H9 (cell line): Measurements from ENCODE around the gene CAGE1. TPM values are rescaled to one million over a fixed set of nuclear protein-coding genes. Genes with fewer than 3 reads are reported as not detected.

Experiments
- DNase-seq: peaks from one replicate; pipeline ENCODE4 v3.0.0-alpha.2; 2017
- H2AFZ ChIP-seq: one replicate; pipeline ENCODE4 v1.6.1; 2013; ENCODE audit warnings: mild to moderate bottlenecking, low read length, control low read depth, moderate library complexity
- H2AK5ac ChIP-seq: 2 replicates; pipeline ENCODE4 v1.6.1; 2013; ENCODE audit warnings: low read length, control low read depth, mixed read lengths; ENCODE audit not compliant: insufficient read length
- H2BK120ac ChIP-seq: one replicate; pipeline ENCODE4 v1.6.1; 2013; ENCODE audit warnings: low read depth, mild to moderate bottlenecking, low read length, control low read depth, inconsistent platforms; ENCODE audit not compliant: poor library complexity, severe bottlenecking
- H2BK12ac ChIP-seq: 2 replicates; pipeline ENCODE4 v1.6.1; 2013; ENCODE audit warnings: low read length, control low read depth, mixed read lengths, low read depth; ENCODE audit not compliant: insufficient read length
- H2BK15ac ChIP-seq: 2 replicates; pipeline ENCODE4 v1.6.1; 2013; ENCODE audit warnings: low read depth, low read length, control low read depth
- H2BK20ac ChIP-seq: one replicate; pipeline ENCODE4 v1.6.1; 2013; ENCODE audit warnings: low read depth, mild to moderate bottlenecking, low read length, control low read depth, inconsistent platforms; ENCODE audit not compliant: poor library complexity, severe bottlenecking
- H2BK5ac ChIP-seq: 2 replicates; pipeline ENCODE4 v1.6.1; 2013; ENCODE audit warnings: low read length, control low read depth, mixed read lengths; ENCODE audit not compliant: insufficient read length
- H3K14ac ChIP-seq: 2 replicates; pipeline ENCODE4 v1.6.1; 2013; ENCODE audit warnings: low read length, control low read depth; ENCODE audit not compliant: insufficient read depth
- H3K18ac ChIP-seq: 2 replicates; pipeline ENCODE4 v1.6.1; 2013; ENCODE audit warnings: low read depth, mild to moderate bottlenecking, mixed read lengths, low read length, control low read depth; ENCODE audit not compliant: insufficient read length
- H3K23ac ChIP-seq: 2 replicates; pipeline ENCODE4 v1.6.1; 2013; ENCODE audit warnings: low read length, control low read depth, mixed read lengths, low read depth; ENCODE audit not compliant: insufficient read length
- H3K23me2 ChIP-seq: 2 replicates; pipeline ENCODE4 v1.6.1; 2013; ENCODE audit warnings: low read depth, mild to moderate bottlenecking, mixed read lengths, low read length, control low read depth; ENCODE audit not compliant: insufficient read length, poor library complexity, severe bottlenecking
- H3K27ac ChIP-seq: 2 replicates; pipeline ENCODE4 v1.5.1; 2013; ENCODE audit warnings: low read length, control low read depth, mixed read lengths, low read depth; ENCODE audit not compliant: insufficient read length
- H3K27me3 ChIP-seq: 2 replicates; pipeline ENCODE4 v1.6.1; 2013; ENCODE audit warnings: low read length, control low read depth, inconsistent platforms; ENCODE audit not compliant: insufficient read depth
- H3K4ac ChIP-seq: 2 replicates; pipeline ENCODE4 v1.6.1; 2013; ENCODE audit warnings: low read depth, mild to moderate bottlenecking, control low read depth, inconsistent platforms, low read length, moderate library complexity
- H3K4me1 ChIP-seq: 2 replicates; pipeline ENCODE4 v1.6.1; 2013; ENCODE audit warnings: low read length, control low read depth, inconsistent platforms; ENCODE audit not compliant: insufficient read depth
- H3K4me2 ChIP-seq: 2 replicates; pipeline ENCODE4 v1.6.1; 2013; ENCODE audit warnings: low read length, control low read depth, mixed read lengths; ENCODE audit not compliant: insufficient read length, insufficient read depth
- H3K56ac ChIP-seq: 2 replicates; pipeline ENCODE4 v1.6.1; 2013; ENCODE audit warnings: low read depth, mild to moderate bottlenecking, mixed read lengths, low read length, control low read depth; ENCODE audit not compliant: insufficient read length
- H3K79me1 ChIP-seq: 2 replicates; pipeline ENCODE4 v1.6.1; 2013; ENCODE audit warnings: low read depth, mild to moderate bottlenecking, moderate library complexity, low read length, control low read depth, inconsistent platforms; ENCODE audit not compliant: insufficient read depth, poor library complexity, severe bottlenecking
- H3K79me2 ChIP-seq: 2 replicates; pipeline ENCODE4 v1.6.1; 2013; ENCODE audit warnings: low read length, control low read depth, inconsistent platforms; ENCODE audit not compliant: insufficient read depth
- H3K9ac ChIP-seq: 2 replicates; pipeline ENCODE4 v1.6.1; 2013; ENCODE audit warnings: low read length, control low read depth, mixed read lengths; ENCODE audit not compliant: insufficient read length; ENCODE audit errors: extremely low read depth
- H3K9me3 ChIP-seq: one replicate; pipeline ENCODE4 v1.6.1; 2013; ENCODE audit warnings: low read depth, low read length, inconsistent platforms; ENCODE audit not compliant: control insufficient read depth
- H3T11ph ChIP-seq: one replicate; pipeline ENCODE4 v1.6.1; 2013; ENCODE audit warnings: mild to moderate bottlenecking, low read length, control low read depth, inconsistent platforms
- H4K20me1 ChIP-seq: one replicate; pipeline ENCODE4 v1.6.1; 2013; ENCODE audit not compliant: control insufficient read depth, insufficient read length, insufficient read depth
- H4K5ac ChIP-seq: 2 replicates; pipeline ENCODE4 v1.6.1; 2013; ENCODE audit warnings: low read depth, mild to moderate bottlenecking, mixed read lengths, low read length, control low read depth; ENCODE audit not compliant: insufficient read length
- H4K8ac ChIP-seq: replicated peaks from 2 replicates; pipeline ENCODE4 v1.6.1; 2013; ENCODE audit warnings: low read length, control low read depth, mixed read lengths, low read depth; ENCODE audit not compliant: insufficient read length
- H4K91ac ChIP-seq: 2 replicates; pipeline ENCODE4 v1.6.1; 2013; ENCODE audit warnings: low read depth, mild to moderate bottlenecking, moderate library complexity, mixed read lengths, low read length, control low read depth; ENCODE audit not compliant: insufficient read length
- H3K27ac Mint-ChIP-seq, 3 experiments: 2 replicates in 2 of 3; 3 replicates in 1 of 3; pipeline ENCODE4 v1.8.0; 2020 to 2021; ENCODE audit warnings: mixed read lengths in 3 of 3, mild to moderate bottlenecking in 1 of 3, moderate library complexity in 1 of 3
- H3K27me3 Mint-ChIP-seq: 2 replicates; pipeline ENCODE4 v1.8.0; 2021; ENCODE audit warnings: low read depth, mild to moderate bottlenecking, moderate library complexity, mixed read lengths
- H3K36me3 Mint-ChIP-seq, 3 experiments: 2 replicates in 2 of 3; 3 replicates in 1 of 3; pipeline ENCODE4 v1.8.0; 2020 to 2021; ENCODE audit warnings: low read depth in 3 of 3, mixed read lengths in 3 of 3; ENCODE audit not compliant: insufficient read depth in 1 of 3
- H3K4me1 Mint-ChIP-seq, 2 experiments: 2 replicates each; pipeline ENCODE4 v1.8.0; 2020; ENCODE audit warnings: mixed read lengths in 2 of 2
- H3K4me3 Mint-ChIP-seq, 2 experiments: 2 replicates in 1 of 2; 3 replicates in 1 of 2; pipeline ENCODE4 v1.8.0; 2020 to 2021; ENCODE audit warnings: mild to moderate bottlenecking in 2 of 2, mixed read lengths in 2 of 2, moderate library complexity in 1 of 2
- H3K9me3 Mint-ChIP-seq, 2 experiments: 2 replicates in 1 of 2; 3 replicates in 1 of 2; pipeline ENCODE4 v1.8.0; 2020; ENCODE audit warnings: mild to moderate bottlenecking in 2 of 2, mixed read lengths in 2 of 2, moderate library complexity in 1 of 2
- WGBS: extraction: QIAGEN DNeasy Blood & Tissue Kit; methylation state at CpG from one replicate; pipeline ENCODE4 v1.1.7; 2013; ENCODE audit warnings: missing lambda C conversion rate, low lambda C conversion rate, mixed read lengths; ENCODE audit not compliant: insufficient read length; ENCODE audit errors: extremely low coverage; 5-methylcytosine and 5-hydroxymethylcytosine counted together
- total RNA-seq: library from RNA; stranded (reverse); gene quantifications from 2 replicates; pipeline ENCODE4 v1.2.1, GENCODE V29; 2021
- TF ChIP-seq, protein P1 (sequence below): fragments of 200-600 bp; sonication (generic); conservative IDR thresholded peaks from 3 replicates; pipeline ENCODE4 v1.8.0; 2021; ENCODE audit warnings: antibody characterized with exemption, mild to moderate bottlenecking

Gene CAGE1
- total RNA-seq, 1 experiment from 2014 or later: 0.28 TPM

GRCh38 chr6:7390226-7390878 lies 810 bp upstream of the CAGE1 start:
- Histone ChIP-seq H3K79me2 (peaks cover 12% of the 10 kb centered on the region; the same call in 1 of the 2 replicates), H4K5ac (no peak overlapping the region), H3T11ph (no peak overlapping the region), H3K14ac (no peak overlapping the region), H3K56ac (no peak overlapping the region), H2BK12ac (no peak overlapping the region), H3K4me1 (no peaks in the 10 kb centered on the region; the same call in 1 of the 2 replicates), H3K27me3 (no peaks in the 10 kb centered on the region), H2BK15ac (no peak overlapping the region), H2AK5ac (no peak overlapping the region), H3K79me1 (peaks cover 2% of the 10 kb centered on the region), H3K4me2 (peak overlapping the region; percentile 89), H3K23me2 (peaks cover 13% of the 10 kb centered on the region), H3K27ac (no peak overlapping the region), H3K4ac (no peak overlapping the region), H3K23ac (no peak overlapping the region), H4K8ac (no peak overlapping the region), H3K9me3 (no peaks in the 10 kb centered on the region), H2BK20ac (no peak overlapping the region), H3K9ac (peak overlapping the region; percentile 33), H2BK120ac (no peak overlapping the region), H4K20me1 (no peaks in the 10 kb centered on the region), H3K18ac (no peak overlapping the region), H4K91ac (no peak overlapping the region), H2BK5ac (no peak overlapping the region), H2AFZ (no peak overlapping the region)
- Mint-ChIP-seq H3K27ac (peak overlapping the region in 2 of 3 experiments; percentile 96 to 98; a peak in 3 of 7 replicates), H3K4me1 (peaks cover 21 to 28% of the 10 kb centered on the region in 2 experiments), H3K36me3 (peaks cover 6 to 26% (median 21%) of the 10 kb centered on the region in 3 experiments; a peak in 5 of 7 replicates), H3K27me3 (no peaks in the 10 kb centered on the region), H3K4me3 (peak overlapping the region; percentile 90 to 92), H3K9me3 (no peaks in the 10 kb centered on the region)
- WGBS: no CpG with 5 or more reads among the region's 14 CpGs
- DNase-seq: no peak
- TF ChIP-seq, protein P1, sequence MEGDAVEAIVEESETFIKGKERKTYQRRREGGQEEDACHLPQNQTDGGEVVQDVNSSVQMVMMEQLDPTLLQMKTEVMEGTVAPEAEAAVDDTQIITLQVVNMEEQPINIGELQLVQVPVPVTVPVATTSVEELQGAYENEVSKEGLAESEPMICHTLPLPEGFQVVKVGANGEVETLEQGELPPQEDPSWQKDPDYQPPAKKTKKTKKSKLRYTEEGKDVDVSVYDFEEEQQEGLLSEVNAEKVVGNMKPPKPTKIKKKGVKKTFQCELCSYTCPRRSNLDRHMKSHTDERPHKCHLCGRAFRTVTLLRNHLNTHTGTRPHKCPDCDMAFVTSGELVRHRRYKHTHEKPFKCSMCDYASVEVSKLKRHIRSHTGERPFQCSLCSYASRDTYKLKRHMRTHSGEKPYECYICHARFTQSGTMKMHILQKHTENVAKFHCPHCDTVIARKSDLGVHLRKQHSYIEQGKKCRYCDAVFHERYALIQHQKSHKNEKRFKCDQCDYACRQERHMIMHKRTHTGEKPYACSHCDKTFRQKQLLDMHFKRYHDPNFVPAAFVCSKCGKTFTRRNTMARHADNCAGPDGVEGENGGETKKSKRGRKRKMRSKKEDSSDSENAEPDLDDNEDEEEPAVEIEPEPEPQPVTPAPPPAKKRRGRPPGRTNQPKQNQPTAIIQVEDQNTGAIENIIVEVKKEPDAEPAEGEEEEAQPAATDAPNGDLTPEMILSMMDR: peak; percentile 22; the same call in 1 of the 3 replicates
